GM18951 (cell line): ENCODE measurements around the gene CCL27.

Experiments
- POLR2A ChIP-seq: IDR thresholded peaks from 4 replicates; pipeline ENCODE4 v1.6.1; 2011; ENCODE audit warnings: mild to moderate bottlenecking; ENCODE audit not compliant: insufficient read length, insufficient read depth; ENCODE audit errors: extremely low read depth
- in situ Hi-C: fragments of 300-500 bp; cut with MboI; formaldehyde crosslinking; loops from one replicate; pipeline ENCODE4 v1.12.0; 2022; ENCODE audit warnings: low sequenced_read_pairs, mixed read lengths, inconsistent platforms; ENCODE audit not compliant: unreplicated experiment

CCL27 gene

GRCh38 chr9:34635556-34635955, 26.9 kb downstream of the CCL27 start:
- TF ChIP-seq POLR2A = no peak
- in situ Hi-C loops = no loop called here

- TF ChIP-seq POLR2A = no peak
- in situ Hi-C loops = no loop called here
These were observed 27.8 kb downstream of the CCL27 start for GRCh38 chr9:34634551-34635248.

- no peak for TF ChIP-seq POLR2A
- in situ Hi-C loops = no loop called here
These were observed 28.5 kb downstream of the CCL27 start for GRCh38 chr9:34633851-34634550.

GRCh38 chr9:34633166-34633565, 29.3 kb downstream of the CCL27 start:
- no peak for TF ChIP-seq POLR2A
- in situ Hi-C loops = no loop called here

GRCh38 chr9:34630402-34631154, 31.9 kb downstream of the CCL27 start:
- in situ Hi-C loops = no loop called here
- TF ChIP-seq POLR2A = no peak

- no peak for TF ChIP-seq POLR2A
- in situ Hi-C loops = no loop called here
These were observed 33.0 kb downstream of the CCL27 start for GRCh38 chr9:34629491-34629808.

GRCh38 chr9:34628656-34629490, 33.6 kb downstream of the CCL27 start, which contains the start of gene ARID3C:
TSS of gene ARID3C (minus strand) at chr9:34629066. CDS start at chr9:34628014, 1,052 bp downstream.
- TF ChIP-seq POLR2A = no peak
- in situ Hi-C loops = no loop called here

GRCh38 chr9:34627716-34628655, 34.5 kb downstream of the CCL27 start:
- TF ChIP-seq POLR2A = no peak
- in situ Hi-C loops = no loop called here

GRCh38 chr9:34625186-34625486, 37.3 kb downstream of the CCL27 start:
- in situ Hi-C loops = no loop called here
- no peak for TF ChIP-seq POLR2A

- no peak for TF ChIP-seq POLR2A
- in situ Hi-C loops = no loop called here
These were observed 37.8 kb downstream of the CCL27 start for GRCh38 chr9:34624475-34625185.

- in situ Hi-C loops = no loop called here
- TF ChIP-seq POLR2A = no peak
These were observed 38.9 kb downstream of the CCL27 start for GRCh38 chr9:34623374-34624235.
